GM12874 (cell line): ENCODE data around the gene DNAJC15.

Source experiments
- CTCF ChIP-seq: IDR thresholded peaks from 2 replicates; pipeline ENCODE4 v1.5.1; 2011; ENCODE audit warnings: low read depth, mild to moderate bottlenecking, control low read depth, low read length, moderate library complexity; ENCODE audit not compliant: insufficient read depth

The DNAJC15 gene

GRCh38 chr13:43081866-43082265, 58.5 kb downstream of the DNAJC15 start:
- no peak for TF ChIP-seq CTCF

GRCh38 chr13:43083750-43084149, 60.4 kb downstream of the DNAJC15 start:
- no peak for TF ChIP-seq CTCF

- TF ChIP-seq CTCF = peak; percentile 18; the same call in 1 of the 2 replicates
Observed at GRCh38 chr13:43085545-43085944, 62.2 kb downstream of the DNAJC15 start.

GRCh38 chr13:43086181-43086580, 62.8 kb downstream of the DNAJC15 start:
- TF ChIP-seq CTCF = no peak

GRCh38 chr13:43088093-43088511, 64.7 kb downstream of the DNAJC15 start:
- TF ChIP-seq CTCF = no peak

- no peak for TF ChIP-seq CTCF
Observed at GRCh38 chr13:43089912-43090498, 66.6 kb downstream of the DNAJC15 start.

- TF ChIP-seq CTCF = no peak
Observed at GRCh38 chr13:43094901-43095300, 71.5 kb downstream of the DNAJC15 start.
